Stimulated activated CD8-positive, alpha-beta memory T cell treated with anti-CD3 and anti-CD28 coated beads, Interleukin-7, amount 100 ng/mL, for 48 hours (primary cell): Measurements from ENCODE around the gene ADAM12.
"Not testable (repeated sequence)": the region's sequence is repeated elsewhere in the genome, so short reads cannot be mapped to it uniquely, and the experiment has no call there.

Experiments
- DNase-seq, 2 donors: peaks; one replicate each; pipeline ENCODE4 v3.0.0-alpha.2; 2020; ENCODE audit warnings: low read depth in 1 of 2; ENCODE audit errors: extremely low read depth in 1 of 2

Gene ADAM12

DNA sequence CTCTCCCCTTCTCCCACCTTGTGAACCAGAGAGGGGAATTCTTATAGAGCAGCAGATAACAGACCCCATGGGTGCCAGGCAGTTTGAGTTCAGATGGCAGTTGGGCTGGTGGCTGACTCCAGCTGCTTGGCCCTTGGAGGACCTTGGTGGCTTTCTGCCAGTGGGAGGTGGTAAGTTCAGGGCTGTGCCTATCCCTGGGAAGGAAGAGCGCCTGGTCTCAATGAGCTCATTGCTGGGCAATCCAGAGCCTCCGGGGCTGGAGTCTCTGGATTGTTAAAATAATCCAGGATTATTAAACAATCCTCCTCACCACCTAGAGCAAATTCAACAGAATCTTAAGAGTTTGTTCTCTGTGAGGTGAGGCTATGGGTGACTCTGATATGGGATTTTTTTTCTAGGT lies 386.7 kb downstream of the ADAM12 start:
- DNase-seq, result no peak

- DNase-seq, result no peak
These were observed 388.6 kb downstream of the ADAM12 start for GRCh38 chr10:125999694-126000093.

- no peak for DNase-seq
These were observed 390.7 kb downstream of the ADAM12 start for GRCh38 chr10:125997586-125997985.

DNA sequence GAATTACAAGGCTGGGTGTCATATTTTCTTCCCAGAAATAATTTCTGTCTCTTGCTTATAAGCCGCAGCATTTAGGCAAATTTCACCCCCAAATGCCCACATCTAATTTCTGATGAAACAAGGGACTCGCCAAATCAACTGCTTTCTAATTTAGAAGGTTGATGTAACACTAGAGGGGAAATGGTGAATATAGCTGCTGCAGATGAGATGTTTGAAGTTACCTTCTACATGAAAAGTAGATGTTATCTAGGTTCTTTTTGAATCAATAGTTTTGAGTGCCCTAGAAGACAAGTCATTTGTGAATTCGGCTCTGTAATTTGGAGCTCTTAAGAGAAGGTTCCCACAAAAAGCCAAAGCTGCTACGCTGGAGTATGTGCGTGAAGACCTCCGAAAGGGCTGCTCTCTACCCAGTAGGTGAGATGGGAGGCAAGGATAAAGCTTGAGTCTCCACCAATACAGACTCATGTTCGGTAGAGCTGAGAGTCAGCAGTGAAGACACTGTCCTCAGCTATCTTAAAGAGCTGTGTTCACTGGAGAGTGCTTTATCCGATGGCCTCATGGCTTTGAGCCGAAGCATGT lies 392.5 kb downstream of the ADAM12 start:
- DNase-seq, result no peak

DNA sequence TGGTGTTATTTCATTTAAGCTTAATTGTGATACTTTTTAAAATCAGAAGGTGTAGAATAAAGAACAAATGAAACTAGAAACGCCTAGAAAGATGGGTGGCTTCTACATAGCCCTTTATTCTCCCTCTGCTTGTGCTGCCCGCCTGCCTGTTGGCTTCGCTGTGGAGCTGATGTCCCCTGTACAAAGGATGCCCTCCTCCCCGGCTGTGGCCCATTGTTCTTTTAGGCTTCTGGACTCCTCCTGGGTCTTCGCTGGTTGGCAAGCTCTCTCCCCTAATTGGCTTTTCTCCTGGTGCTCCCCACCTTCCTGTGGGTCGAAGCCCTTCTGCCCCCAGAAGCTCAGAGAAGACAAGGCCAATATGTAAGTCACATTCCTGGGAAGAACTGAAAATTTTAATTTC lies 393.7 kb downstream of the ADAM12 start:
- DNase-seq, result no peak

GRCh38 chr10:125992254-125992653 lies 396.0 kb downstream of the ADAM12 start:
- no peak for DNase-seq

DNA sequence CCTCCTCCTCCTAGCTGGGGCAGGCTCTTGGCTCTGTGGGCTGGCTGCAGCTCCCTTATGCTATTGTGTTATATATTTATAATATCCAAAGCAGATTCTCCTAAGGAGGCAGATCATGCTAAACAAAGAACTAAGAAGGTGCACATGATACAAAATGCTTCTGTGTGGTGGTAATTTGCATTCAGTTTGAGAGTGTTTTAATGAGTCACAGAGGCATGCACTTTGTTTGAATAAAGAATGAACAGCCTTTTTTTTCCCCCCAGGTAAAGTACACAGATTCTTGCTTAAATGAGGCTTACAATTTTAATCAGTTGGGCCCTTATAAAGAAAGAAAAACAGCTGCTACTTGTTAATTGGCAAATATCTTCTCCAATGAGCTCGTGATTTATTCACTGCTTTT lies 396.9 kb downstream of the ADAM12 start:
- DNase-seq, result no peak

- DNase-seq, result no peak
These were observed 397.3 kb downstream of the ADAM12 start for GRCh38 chr10:125990974-125991373.

GRCh38 chr10:125989791-125990190 lies 398.5 kb downstream of the ADAM12 start:
- no peak for DNase-seq

DNA sequence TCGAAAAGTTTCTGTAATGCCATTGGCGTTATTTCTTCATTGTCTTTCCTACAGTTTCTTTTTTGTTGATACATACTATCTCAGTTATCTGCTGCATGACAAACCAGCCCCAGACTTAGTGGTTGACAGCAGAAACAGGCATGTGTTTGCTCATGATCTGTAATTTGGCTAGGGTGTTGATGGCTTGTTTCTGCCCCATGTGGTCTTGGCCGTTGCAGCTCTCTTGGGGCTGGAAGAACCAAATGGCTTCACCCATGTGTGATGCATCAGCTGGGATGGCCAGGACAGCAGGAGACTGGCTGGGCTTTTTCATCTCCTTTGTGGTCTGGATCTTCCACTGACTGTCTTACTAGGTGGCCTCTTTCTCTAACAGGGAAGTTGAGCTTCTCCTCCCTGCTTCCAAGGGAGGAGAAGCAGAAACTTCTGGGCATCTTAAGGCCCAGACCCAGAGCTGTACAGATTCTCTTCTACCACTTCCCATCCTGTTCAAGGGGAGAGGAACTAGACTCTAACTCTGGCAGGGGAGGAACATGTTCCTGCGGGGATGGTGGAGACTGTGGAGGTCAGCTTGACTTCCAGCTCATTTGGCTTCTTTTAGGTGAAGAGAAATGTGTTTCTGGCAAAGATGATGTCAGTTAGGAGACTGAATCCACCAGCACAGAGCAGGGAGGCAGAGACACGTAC lies 402.6 kb downstream of the ADAM12 start:
- no peak for DNase-seq

DNA sequence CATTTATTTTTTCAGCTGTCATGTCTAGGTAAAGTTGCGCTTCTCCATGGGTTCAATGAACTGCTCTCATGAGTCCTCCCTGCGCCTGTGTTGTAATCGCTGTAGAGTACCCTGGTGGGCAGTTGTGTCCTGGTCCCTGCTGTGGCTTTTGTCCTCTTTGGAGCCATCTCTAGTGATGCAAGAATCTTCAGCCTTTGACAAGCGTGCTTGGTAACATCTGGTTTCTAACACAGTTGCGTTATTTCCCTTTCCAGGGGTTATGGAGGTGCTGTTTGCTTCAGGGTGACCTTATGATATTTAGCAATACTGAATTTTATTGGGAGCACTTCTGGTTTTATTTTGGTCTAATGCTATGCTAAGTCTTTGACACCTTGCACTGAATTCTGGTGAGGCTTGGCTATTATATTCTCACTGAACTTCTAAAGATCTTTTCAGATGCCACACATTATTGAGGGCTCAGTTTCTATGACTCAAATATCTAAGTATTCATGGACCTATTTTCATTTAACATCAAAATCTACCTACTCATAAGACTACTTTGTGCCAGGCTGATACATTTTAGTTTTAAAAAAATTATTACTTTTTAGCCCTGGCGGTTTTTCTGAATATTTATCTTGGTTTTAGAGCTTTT lies 403.3 kb downstream of the ADAM12 start:
- no peak for DNase-seq

GRCh38 chr10:125984346-125984745 lies 403.9 kb downstream of the ADAM12 start:
- no peak for DNase-seq

DNA sequence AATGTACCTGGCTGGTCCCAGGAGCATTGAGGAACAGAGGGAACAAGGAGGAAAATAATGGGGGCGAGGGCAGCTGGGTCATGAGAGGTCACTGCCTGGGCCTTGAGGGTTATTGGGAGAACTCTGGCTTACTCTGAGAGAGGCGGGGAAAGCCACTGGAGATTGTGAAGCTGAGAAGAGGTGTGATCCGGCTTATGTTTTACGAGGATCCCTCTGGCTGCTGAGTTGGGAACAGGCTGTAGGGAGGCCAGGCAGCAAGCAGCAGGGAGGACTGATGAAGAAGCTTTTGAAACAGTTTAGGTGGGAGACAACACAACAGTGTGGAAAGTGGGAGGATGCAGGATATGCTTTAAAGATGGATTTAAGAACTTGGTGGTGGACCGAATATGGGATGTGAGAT lies 404.6 kb downstream of the ADAM12 start:
- no peak for DNase-seq

DNA sequence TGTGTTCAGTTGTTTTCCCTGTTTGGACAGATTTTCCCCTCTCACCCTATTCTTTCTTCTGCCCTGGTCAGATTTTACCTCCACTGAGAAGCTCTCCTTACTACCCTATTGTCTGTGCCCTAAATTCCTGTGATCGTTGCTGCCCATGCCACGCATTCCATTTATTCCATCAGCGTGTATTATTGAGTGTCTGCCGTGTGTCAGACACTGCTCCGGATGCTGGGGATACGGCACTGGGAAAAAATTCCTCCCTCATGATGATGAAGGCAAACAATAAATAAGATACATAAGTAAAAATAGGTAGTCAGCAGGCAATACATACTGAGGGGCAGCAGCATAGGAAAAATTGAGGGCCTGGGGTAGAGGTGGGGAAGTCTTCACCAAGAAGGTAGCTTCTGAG lies 405.1 kb downstream of the ADAM12 start:
- no peak for DNase-seq

DNA sequence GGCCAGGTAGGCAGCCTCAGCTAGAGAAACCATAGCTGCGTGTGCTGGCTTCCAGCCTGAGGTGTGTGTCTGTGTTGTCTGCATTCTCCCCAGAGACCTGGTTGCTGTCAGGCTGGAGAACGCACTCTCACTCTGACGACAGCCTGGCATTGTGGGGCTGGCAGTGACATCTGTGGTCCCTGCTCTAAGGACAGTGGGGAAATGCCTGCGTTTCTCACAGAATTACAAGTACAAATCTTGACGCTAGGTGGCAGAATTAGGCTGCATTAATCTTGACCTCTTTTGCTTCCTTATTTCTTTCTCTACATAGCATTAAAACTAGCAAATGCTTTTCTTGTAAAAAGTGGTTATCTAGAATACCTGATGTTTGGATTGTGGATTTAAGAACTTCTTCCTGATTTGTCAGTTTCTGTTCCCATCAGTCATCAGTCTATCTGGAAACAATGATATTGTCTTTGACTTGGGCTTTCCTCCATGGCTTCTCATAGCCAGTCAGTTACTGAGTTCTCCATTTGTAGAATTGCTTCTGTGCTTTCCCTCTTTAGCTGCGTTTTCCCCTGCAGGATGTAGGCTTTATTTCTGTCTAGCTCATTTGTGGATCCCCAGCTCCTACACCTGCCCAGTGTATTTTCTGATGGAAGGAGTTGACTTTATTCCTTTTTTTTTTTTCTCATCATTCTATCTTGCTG lies 405.9 kb downstream of the ADAM12 start:
- DNase-seq, result no peak

DNA sequence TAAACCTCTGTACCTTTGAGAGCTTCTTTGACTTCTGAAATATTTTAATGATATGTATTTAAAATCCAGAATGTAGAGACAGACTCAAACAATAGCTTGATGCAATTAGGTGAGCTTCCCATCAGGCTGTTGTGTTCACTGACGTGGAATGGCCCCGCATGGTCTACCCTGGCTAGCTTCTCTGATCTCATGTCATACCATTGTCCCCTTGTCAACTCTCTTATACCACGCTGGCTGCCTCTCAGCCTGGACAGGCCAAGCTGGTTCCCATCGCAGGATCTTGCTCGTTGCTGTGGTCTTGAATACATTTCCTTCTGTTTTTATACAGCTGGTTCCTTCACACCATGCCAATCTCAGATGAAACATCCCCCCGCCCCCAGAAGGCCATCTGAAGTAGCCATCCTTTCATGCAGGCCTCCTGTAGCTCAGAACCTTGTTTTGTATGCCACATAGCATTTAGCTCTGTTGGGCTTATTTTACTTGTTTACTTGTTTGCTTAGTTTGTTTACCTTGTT lies 407.7 kb downstream of the ADAM12 start:
- DNase-seq, result no peak

DNA sequence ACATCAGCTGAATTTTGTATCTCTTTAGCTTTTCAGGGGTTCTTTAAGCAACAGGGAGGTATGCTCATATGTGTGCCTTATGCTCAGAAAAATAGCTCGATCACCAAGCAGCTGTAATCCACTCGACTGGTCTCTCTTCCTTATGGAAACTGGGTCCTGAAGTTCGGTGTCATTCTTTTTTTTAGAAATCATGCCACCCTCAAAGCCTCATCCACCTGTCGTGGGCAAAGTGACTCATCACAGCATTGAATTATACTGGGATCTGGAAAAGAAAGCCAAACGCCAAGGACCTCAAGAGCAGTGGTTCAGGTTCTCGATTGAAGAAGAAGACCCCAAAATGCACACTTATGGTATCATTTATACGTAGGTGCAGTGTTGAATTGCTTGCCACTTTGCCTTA lies 408.3 kb downstream of the ADAM12 start:
- no peak for DNase-seq

GRCh38 chr10:125976960-125977605 lies 411.2 kb downstream of the ADAM12 start:
- DNase-seq, result no peak

DNA sequence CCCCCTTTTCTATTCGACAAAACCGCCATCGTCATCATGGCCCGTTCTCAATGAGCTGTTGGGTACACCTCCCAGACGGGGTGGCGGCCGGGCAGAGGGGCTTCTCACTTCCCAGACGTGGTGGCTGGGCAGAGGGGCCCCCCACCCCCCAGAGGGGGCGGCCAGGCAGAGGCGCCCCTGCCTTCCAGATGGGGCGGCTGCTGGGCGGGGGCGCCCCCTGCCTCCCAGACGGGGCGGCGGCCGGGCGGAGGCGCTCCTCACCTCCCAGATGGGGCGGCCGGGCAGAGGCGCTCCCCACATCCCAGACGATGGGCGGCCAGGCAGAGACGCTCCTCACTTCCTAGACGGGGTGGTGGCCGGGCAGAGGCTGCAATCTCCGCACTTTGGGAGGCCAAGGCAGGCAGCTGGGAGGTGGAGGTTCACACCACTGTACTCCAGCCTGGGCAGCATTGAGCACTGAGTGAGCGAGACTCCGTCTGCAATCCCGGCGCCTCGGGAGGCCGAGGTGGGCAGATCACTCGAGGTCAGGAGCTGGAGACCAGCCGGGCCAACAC lies 418.1 kb downstream of the ADAM12 start:
- not testable (repeated sequence) for DNase-seq

DNA sequence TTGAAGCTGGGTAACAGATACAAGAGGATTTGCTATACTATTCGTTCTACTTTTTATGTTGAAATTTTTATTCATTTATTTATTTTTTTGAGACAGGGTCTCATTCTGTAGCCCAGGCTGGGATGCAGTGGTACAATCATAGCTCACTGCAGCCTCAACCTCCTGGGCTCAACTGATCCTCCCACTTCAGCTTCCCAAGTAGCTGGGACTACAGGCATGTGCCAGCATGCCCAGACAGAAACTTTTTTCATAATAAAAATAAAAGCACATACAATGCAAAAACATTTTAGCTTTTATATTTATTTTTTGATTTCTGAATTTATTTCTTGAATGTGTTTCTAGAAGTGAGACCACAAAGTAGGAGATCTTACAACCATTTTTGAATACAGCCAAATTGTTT lies 420.7 kb downstream of the ADAM12 start:
- DNase-seq, result no peak

DNA sequence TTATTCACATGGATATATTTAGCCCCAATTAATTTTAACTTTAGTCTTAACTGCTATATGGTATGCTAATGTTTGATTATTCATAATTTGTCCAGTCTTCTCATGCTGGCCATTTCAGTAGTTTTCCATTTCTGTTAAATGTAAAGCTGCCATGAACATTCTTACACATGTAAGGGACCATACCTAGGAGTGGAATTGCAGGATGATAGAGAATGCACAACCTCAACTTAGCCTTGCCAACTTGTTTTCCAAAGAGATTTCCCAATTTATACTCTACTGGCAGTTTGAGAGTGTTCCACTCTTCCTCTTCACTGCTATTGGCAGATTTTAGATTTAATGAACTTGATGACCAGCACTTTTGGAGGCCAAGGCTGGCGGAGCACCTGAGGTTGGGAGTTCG lies 423.7 kb downstream of the ADAM12 start:
- DNase-seq, result no peak
